Pancreas (tissue), 10 donors: ENCODE data around the gene PEX16. TPM values are rescaled to one million over a fixed set of nuclear protein-coding genes. Genes with fewer than 3 reads are reported as not detected.
A peak's percentile ranks its signal among the peaks of the same experiment; 100 is the strongest.
"Not testable (repeated sequence)": the region's sequence is repeated elsewhere in the genome, so short reads cannot be mapped to it uniquely, and the experiment has no call there.

Source experiments
- ATAC-seq, 4 donors: fragments of 200-7000 bp; cut with Tn5 transposase; one replicate each; pipeline versions ENCODE4 v1.8.0 to v1.9.1; 2020; ENCODE audit warnings: mild to moderate bottlenecking in 4 of 4, moderate library complexity in 4 of 4
- DNase-seq, 6 donors: peaks; one replicate each; pipeline ENCODE4 v3.0.0-alpha.2; 2020
- FAIRE-seq: peaks from 2 replicates; lab custom pipeline; 2012; peaks lifted over from hg19 to GRCh38; lab: Jason Lieb, UNC
- H3K27ac ChIP-seq, 4 donors: fragments of 200-600 bp; sonication (generic); 1 replicate in 3 of 4; 2 replicates in 1 of 4; pipeline versions ENCODE4 v1.5.0 to v1.8.0; 2020
- H3K27me3 ChIP-seq, 4 donors: fragments of 200-600 bp; one replicate each; pipeline ENCODE4 v1.8.0; 2021
- H3K36me3 ChIP-seq, 3 donors: fragments of 200-600 bp; sonication (generic) in 1 of 3; one replicate each; pipeline versions ENCODE4 v1.5.0 to v1.8.0; 2020 to 2021
- H3K4me1 ChIP-seq, 3 donors: fragments of 200-600 bp; one replicate each; pipeline ENCODE4 v1.8.0; 2021
- H3K4me3 ChIP-seq, 4 donors: fragments of 200-600 bp; sonication (generic) in 2 of 4; one replicate each; pipeline versions ENCODE4 v1.5.0 to v1.8.0; 2020 to 2021
- H3K9me3 ChIP-seq, 4 donors: fragments of 200-600 bp; one replicate each; pipeline ENCODE4 v1.8.0; 2021
- CTCF ChIP-seq, 4 donors: fragments of 200-600 bp; sonication (generic) in 3 of 4; IDR thresholded peaks; one replicate each; pipeline versions ENCODE4 v1.5.0 to v1.8.0; 2021; ENCODE audit warnings: antibody characterized with exemption in 4 of 4
- WGBS, 2 donors: extraction: QIAGEN DNeasy Blood & Tissue Kit; methylation state at CpG; one replicate each; pipeline ENCODE4 v1.1.7; 2013; 5-methylcytosine and 5-hydroxymethylcytosine counted together
- intact Hi-C, 3 donors: fragments of 100-400 bp; cut with DNase I; formaldehyde crosslinking; loops; one replicate each; pipeline versions ENCODE4 v1.11.1 to v1.14.2; 2022
- polyA plus RNA-seq, 2 donors: library from polyadenylated mRNA; stranded (reverse); fragments of 200-250 nt; gene quantifications; one replicate each; pipeline ENCODE4 v1.2.3, GENCODE V29; 2013
- total RNA-seq, 6 donors: library from RNA; stranded (reverse); fragmentation: NEBNext Ultra II Directional in 4 of 6; extraction: Animal tissue kit (Norgen Biotek cat#: 25700) in 4 of 6; gene quantifications; one replicate each; pipeline versions ENCODE4 v1.2.1 to v1.2.4, GENCODE V29; 2021 to 2023
- donor health status: healthy with polysubstance abuse.
- donor health status: DM: no; HTN: no; CAD: no; lungs with moderate emphysema.
- donor health status: DM: no; HTN: no; CAD: no.
- donor health status: control.
- donor health status: control.
- donor health status: Bipolar disorder and iron deficiency.
- donor health status: DM: yes; HTN: yes; CAD: no.
- donor health status: DM: no; HTN: no; CAD: no.
- donor health status: DM: no; HTN: no; CAD: no.
- donor health status: DM: yes; HTN: yes; CAD: no.

Gene PEX16
- total and polyA plus RNA-seq, 8 donors, result 18.6 to 44.3 (median 25.7) TPM

- WGBS, 2 donors, result 1 to 8% methylated on average over 8 of the region's 8 CpGs
- H3K27me3 ChIP-seq, result no peaks in the 10 kb centered on the region
- peak overlapping the region; percentile 67 to 95 (median 88) for H3K27ac ChIP-seq
- peak overlapping the region; percentile 35 to 65 (median 48) for H3K4me3 ChIP-seq
- peak; percentile 20 to 46 (median 36) for ATAC-seq
- DNase-seq, result peak; percentile 67 to 90 (median 76)
- H3K4me1 ChIP-seq, result peaks cover 7 to 21% (median 18%) of the 10 kb centered on the region in 3 donors
- H3K9me3 ChIP-seq, result no peaks in the 10 kb centered on the region
- intact Hi-C loops, result no loop called here
- H3K36me3 ChIP-seq, result peaks cover 0 to 14% (median 3%) of the 10 kb centered on the region in 3 donors
- TF ChIP-seq CTCF (IDR thresholded peaks at IDR 0.05), result no peak
- FAIRE-seq, result no peak
Measured at GRCh38 chr11:45900916-45901617, 16.6 kb downstream of the PEX16 start.

GRCh38 chr11:45900175-45900800 is 17.4 kb downstream of the PEX16 start:
- Histone ChIP-seq H3K4me3 (peak overlapping the region; percentile 35 to 65 (median 48)), H3K27ac (peak overlapping the region; percentile 82 to 95 (median 88)), H3K36me3 (peaks cover 0 to 14% (median 3%) of the 10 kb centered on the region in 3 donors), H3K4me1 (peaks cover 5 to 15% (median 15%) of the 10 kb centered on the region in 3 donors)
- 1% methylated on average over 24 to 39 of the region's 59 CpGs for WGBS, 2 donors
- intact Hi-C loops, FAIRE-seq, H3K27me3 ChIP-seq, H3K9me3 ChIP-seq: not testable (repeated sequence)
- DNase-seq, result peak in 3 of 6 donors; percentile 46 to 81 (median 65)
- peak; percentile 9 to 43 (median 24) for ATAC-seq

- Histone ChIP-seq H3K36me3 (peaks cover 0 to 14% (median 3%) of the 10 kb centered on the region in 3 donors), H3K4me1 (peaks cover 0 to 11% (median 11%) of the 10 kb centered on the region in 3 donors), H3K27ac (peak overlapping the region; percentile 82 to 95 (median 88)), H3K4me3 (peak overlapping the region; percentile 35 to 65 (median 48)), H3K27me3 (no peaks in the 10 kb centered on the region), H3K9me3 (no peaks in the 10 kb centered on the region)
- peak; percentile 75 to 87 (median 82) for ATAC-seq
- FAIRE-seq, result no peak
- peak; percentile 88 to 96 (median 92) for DNase-seq
- intact Hi-C loops, result no loop called here
- 1 to 2% methylated on average over 43 to 62 of the region's 62 CpGs for WGBS, 2 donors
- TF ChIP-seq CTCF (IDR thresholded peaks at IDR 0.05), result no peak
Measured at GRCh38 chr11:45899448-45900174, 18.1 kb downstream of the PEX16 start.

GRCh38 chr11:45899086-45899447 is 18.6 kb downstream of the PEX16 start:
- Histone ChIP-seq H3K36me3 (peaks cover 0 to 14% (median 3%) of the 10 kb centered on the region in 3 donors), H3K9me3 (no peaks in the 10 kb centered on the region), H3K27ac (peak overlapping the region in 3 of 4 donors; percentile 82 to 95 (median 93)), H3K4me1 (peaks cover 0 to 10% (median 5%) of the 10 kb centered on the region in 3 donors), H3K4me3 (peak overlapping the region in 1 of 4 donors; percentile 65), H3K27me3 (no peaks in the 10 kb centered on the region)
- FAIRE-seq (no peak), DNase-seq (peak in 1 of 6 donors; percentile 69), ATAC-seq (no peak)
- 29 to 33% methylated on average over 3 of the region's 3 CpGs for WGBS, 2 donors
- TF ChIP-seq CTCF (IDR thresholded peaks at IDR 0.05), result no peak
- intact Hi-C loops, result no loop called here

- intact Hi-C loops, result no loop called here
- 87 to 93% methylated on average over 6 of the region's 6 CpGs for WGBS, 2 donors
- ATAC-seq (no peak), FAIRE-seq (no peak), DNase-seq (peak in 1 of 6 donors; percentile 46)
- TF ChIP-seq CTCF (IDR thresholded peaks at IDR 0.05), result no peak
- Histone ChIP-seq H3K4me3 (no peak overlapping the region), H3K9me3 (no peaks in the 10 kb centered on the region), H3K27me3 (no peaks in the 10 kb centered on the region), H3K4me1 (peaks cover 0 to 7% (median 4%) of the 10 kb centered on the region in 3 donors), H3K27ac (no peak overlapping the region), H3K36me3 (peaks cover 0 to 5% (median 0%) of the 10 kb centered on the region in 3 donors)
Measured at GRCh38 chr11:45897556-45897955, 20.1 kb downstream of the PEX16 start.
